GM10248 (cell line): ENCODE data around the gene PPARD.
A peak's percentile ranks its signal among the peaks of the same experiment; 100 is the strongest.

Source experiments
- CTCF ChIA-PET: fragments of 300-600 bp; sonication (Branson Sonifier 250); formaldehyde crosslinking; extraction: SDS; loops from one replicate; lab custom pipeline; 2021; ENCODE audit warnings: antibody characterized with exemption; lab: Yijun Ruan, JAX
- POLR2A ChIA-PET: fragments of 350-650 bp; sonication (Branson Sonifier 250); formaldehyde crosslinking; extraction: SDS; loops from one replicate; lab custom pipeline; 2020; ENCODE audit warnings: antibody characterized with exemption; lab: Yijun Ruan, JAX
- DNase-seq: peaks from one replicate; pipeline ENCODE4 v3.0.0; 2012; ENCODE audit errors: extremely low spot score
- TF ChIP-seq, protein P1 (sequence below): IDR thresholded peaks from 2 replicates; pipeline ENCODE4 v1.5.1; 2012; ENCODE audit warnings: mild to moderate bottlenecking, low read depth; ENCODE audit errors: extremely low read depth, missing control alignments, control extremely low read depth

The PPARD gene

DNA sequence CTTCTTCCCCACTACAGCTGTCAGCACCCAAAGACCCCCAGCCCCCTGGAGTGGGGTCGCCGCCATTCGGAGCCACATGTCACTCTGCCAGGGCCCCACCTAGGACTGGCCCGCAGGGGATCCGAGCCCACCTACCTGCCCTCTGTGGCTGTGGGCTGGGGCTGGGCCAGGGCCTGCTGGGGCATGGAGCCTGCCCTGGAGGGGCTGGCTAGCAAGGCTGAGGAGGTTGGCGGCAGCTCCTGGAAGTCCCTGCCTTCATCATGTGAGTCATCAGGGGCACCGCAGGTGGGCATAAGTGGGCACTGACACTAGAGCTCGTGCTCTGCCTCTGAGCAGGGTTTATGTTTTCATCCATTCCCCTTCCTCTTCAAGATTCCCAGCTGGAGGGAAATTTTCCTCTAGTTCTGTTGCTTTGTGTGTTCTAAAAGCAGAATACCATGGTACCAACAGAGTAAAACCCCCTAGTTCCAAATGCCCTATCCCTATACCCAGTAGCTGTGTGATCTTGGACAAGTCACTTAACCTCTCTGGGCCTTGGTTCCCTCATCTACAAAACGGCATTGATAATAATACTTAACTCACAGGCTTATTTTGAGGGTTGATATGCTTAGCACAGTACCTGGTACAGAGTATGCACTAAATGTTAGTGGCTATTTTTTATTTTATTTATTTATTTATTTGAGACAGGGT lies 101.1 kb downstream of the PPARD start:
- TF ChIP-seq, protein P1, sequence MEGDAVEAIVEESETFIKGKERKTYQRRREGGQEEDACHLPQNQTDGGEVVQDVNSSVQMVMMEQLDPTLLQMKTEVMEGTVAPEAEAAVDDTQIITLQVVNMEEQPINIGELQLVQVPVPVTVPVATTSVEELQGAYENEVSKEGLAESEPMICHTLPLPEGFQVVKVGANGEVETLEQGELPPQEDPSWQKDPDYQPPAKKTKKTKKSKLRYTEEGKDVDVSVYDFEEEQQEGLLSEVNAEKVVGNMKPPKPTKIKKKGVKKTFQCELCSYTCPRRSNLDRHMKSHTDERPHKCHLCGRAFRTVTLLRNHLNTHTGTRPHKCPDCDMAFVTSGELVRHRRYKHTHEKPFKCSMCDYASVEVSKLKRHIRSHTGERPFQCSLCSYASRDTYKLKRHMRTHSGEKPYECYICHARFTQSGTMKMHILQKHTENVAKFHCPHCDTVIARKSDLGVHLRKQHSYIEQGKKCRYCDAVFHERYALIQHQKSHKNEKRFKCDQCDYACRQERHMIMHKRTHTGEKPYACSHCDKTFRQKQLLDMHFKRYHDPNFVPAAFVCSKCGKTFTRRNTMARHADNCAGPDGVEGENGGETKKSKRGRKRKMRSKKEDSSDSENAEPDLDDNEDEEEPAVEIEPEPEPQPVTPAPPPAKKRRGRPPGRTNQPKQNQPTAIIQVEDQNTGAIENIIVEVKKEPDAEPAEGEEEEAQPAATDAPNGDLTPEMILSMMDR: no peak
- POLR2A ChIA-PET: no interaction called here
- CTCF ChIA-PET: interaction anchor here (11.6 to 12.5 kb wide), 2 partner anchors 98 to 146 kb away, joined by 98 to 213 read pairs; partner anchors contain the start of genes DEF6 and PPARD
- no peak for DNase-seq

DNA sequence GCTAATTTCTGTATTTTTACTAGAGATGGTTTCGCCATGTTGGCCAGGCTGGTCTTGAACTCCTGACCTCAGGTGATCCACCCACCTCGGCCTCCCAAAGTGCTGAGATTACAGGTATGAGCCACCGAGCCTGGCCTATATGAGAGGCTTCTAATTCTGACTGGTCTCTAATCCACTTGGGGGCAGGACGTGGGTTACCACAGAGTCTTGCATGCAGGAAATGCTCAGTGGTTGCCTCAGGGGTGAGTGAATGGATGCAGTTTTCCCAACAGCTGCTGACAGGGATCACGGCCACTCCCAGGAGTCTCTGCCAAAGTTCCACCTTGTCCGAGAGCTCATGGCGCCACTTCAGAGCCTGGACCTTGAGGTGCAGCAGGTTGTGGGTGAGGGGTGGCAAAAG lies 103.3 kb downstream of the PPARD start:
- TF ChIP-seq, protein P1: no peak
- DNase-seq: no peak
- CTCF ChIA-PET: interaction anchor here (11.6 to 12.5 kb wide), 2 partner anchors 100 to 149 kb away, joined by 98 to 213 read pairs; partner anchors contain the start of genes DEF6 and PPARD
- POLR2A ChIA-PET: no interaction called here

DNA sequence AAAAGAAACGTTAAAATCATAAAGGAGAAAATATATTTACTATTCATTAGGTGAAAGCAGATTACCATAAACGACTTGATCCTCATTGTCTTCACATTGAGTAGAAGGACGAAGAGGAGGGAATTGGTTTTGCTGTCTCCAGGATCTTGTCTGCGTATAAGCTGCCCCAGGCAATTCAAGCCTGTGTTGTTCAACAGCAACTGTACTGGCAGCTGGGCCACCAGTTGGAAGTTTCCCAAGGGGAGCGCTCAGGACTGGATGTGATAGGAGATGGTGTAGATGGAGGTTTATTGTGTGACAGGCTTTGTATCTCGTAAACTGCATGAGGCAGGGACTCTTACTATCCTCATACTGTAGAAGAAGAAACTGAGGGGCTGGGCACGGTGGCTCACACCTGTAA lies 105.8 kb downstream of the PPARD start:
- TF ChIP-seq, protein P1: no peak
- CTCF ChIA-PET: interaction anchor here (0.7 to 12.5 kb wide), 13 partner anchors 19 to 289 kb away, joined by 3 to 213 read pairs (median 6); partner anchors contain the start of genes ARMC12, DEF6, PPARD and RPL10A
- POLR2A ChIA-PET: no interaction called here
- DNase-seq: no peak

DNA sequence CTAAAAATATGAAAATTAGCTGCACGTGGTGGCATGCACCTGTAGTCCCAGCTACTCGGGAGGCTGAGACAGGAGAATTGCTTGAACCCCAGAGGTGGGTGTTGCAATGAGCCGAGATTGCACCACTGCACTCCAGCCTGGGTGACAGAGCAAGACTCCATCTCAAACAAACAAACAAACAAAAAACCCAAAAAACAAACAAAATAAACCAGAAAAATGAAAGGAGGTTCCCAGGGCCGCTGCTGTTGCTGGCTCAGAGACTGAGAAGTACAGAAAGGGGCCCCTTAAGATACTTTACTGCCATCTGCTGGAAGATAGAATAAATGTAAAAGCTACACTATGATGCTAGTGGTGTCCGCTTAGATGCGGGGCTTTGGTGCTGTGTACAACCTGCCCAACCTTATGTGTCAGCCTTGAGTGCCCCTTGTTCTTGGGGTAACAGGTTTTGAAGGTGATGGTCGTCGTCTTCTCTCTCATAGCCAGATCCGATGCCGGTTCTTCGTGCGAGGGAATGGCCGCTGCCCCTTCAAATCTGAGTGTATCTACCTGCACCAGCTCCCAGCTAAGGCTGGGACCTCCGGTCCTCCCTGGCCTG lies 107.0 kb downstream of the PPARD start:
- ChIA-PET CTCF (interaction anchor here (0.6 to 12.5 kb wide), 40 partner anchors 8 to 287 kb away, joined by 3 to 213 read pairs (median 4); partner anchors contain the start of genes ARMC12, DEF6, PPARD and RPL10A), POLR2A (no interaction called here)
- DNase-seq: peak; percentile 86
- TF ChIP-seq, protein P1: peak; percentile 56

DNA sequence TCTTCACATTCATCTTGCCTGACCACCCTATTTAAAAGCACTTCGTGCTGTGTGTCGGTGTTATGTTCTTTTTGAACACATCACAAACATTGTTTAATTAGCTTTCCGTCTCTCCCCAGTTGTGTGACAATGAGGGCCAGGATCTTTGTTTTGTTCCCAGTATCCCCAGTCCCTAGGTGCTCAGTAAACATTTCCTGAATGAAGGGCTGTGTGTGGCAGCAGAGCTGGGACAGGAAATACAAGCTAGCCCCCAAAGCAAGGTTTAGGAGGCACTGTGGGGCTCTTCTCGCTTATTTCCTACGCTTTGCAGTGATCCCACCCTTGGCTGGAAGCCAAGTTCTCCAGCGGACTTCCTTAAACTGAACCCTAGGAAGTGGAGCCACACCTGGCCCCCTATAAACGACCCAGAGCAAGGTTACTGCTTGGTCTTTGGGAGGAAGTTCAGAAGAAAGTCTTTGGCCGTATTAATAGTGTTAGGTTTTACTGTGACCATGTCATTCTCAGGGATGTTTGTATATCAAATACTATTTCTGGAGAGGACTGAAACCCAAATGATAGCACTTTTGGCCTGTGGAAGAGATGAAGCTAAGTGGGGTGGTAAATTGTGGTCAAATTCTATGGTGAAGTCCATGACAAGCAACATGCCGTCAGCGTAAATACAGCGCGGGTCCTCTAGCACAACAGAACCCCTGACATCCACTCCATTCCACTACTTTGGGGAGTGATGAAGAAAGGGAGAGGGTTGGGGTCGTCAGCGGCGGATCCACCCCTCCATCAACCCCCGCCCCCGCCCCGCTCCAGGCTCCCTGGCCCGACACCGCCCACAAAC lies 109.2 kb downstream of the PPARD start:
- TF ChIP-seq, protein P1: no peak
- ChIA-PET POLR2A (no interaction called here), CTCF (interaction anchor here (0.7 to 12.5 kb wide), 8 partner anchors 10 to 158 kb away, joined by 3 to 213 read pairs (median 7); partner anchors contain the start of genes DEF6 and PPARD)
- DNase-seq: no peak
